OCI-LY1 (cell line): ENCODE measurements around the gene TBL1X.

Experiments
- H2AFZ ChIP-seq: fragments of 200-600 bp; sonication (generic), shearing (Covaris generic); 2 replicates; pipeline ENCODE4 v1.6.0; 2014; ENCODE audit warnings: antibody characterized with exemption, mild to moderate bottlenecking, low read length
- H3F3A ChIP-seq: fragments of 200-600 bp; sonication (generic), shearing (Covaris generic); 2 replicates; pipeline ENCODE4 v1.6.0; 2014; ENCODE audit warnings: mild to moderate bottlenecking, antibody characterized with exemption, low read length, moderate library complexity; ENCODE audit not compliant: insufficient read depth
- H3K27ac ChIP-seq: fragments of 200-600 bp; sonication (generic); 2 replicates; pipeline ENCODE4 v1.5.1; 2014; ENCODE audit warnings: low read length, mixed run types, mild to moderate bottlenecking, low read depth; ENCODE audit not compliant: poor library complexity, severe bottlenecking
- H3K27me3 ChIP-seq: fragments of 200-600 bp; sonication (generic); 2 replicates; pipeline ENCODE4 v1.6.0; 2014; ENCODE audit warnings: antibody characterized with exemption, mild to moderate bottlenecking, low read length, moderate library complexity; ENCODE audit not compliant: insufficient read depth
- H3K36me3 ChIP-seq: fragments of 200-600 bp; sonication (generic); 2 replicates; pipeline ENCODE4 v1.6.1; 2014; ENCODE audit warnings: mild to moderate bottlenecking, antibody characterized with exemption, low read length, moderate library complexity, mixed read lengths; ENCODE audit not compliant: insufficient read depth
- H3K4me1 ChIP-seq: fragments of 200-600 bp; sonication (generic); 2 replicates; pipeline ENCODE4 v1.5.1; 2014; ENCODE audit warnings: mild to moderate bottlenecking, low read length, moderate library complexity; ENCODE audit not compliant: insufficient read depth, severe bottlenecking
- H3K4me2 ChIP-seq: fragments of 200-600 bp; sonication (generic), shearing (Covaris generic); 2 replicates; pipeline ENCODE4 v1.6.1; 2014; ENCODE audit warnings: low read length
- H3K4me3 ChIP-seq: fragments of 200-600 bp; sonication (generic); 2 replicates; pipeline ENCODE4 v1.5.1; 2014; ENCODE audit warnings: low read length, low read depth, mild to moderate bottlenecking, mixed read lengths; ENCODE audit not compliant: poor library complexity, severe bottlenecking
- H3K79me2 ChIP-seq: fragments of 200-600 bp; shearing (Covaris generic); 2 replicates; pipeline ENCODE4 v1.6.1; 2016; ENCODE audit warnings: mixed run types, low read length, mixed read lengths; ENCODE audit not compliant: insufficient read depth
- H3K9ac ChIP-seq: fragments of 200-600 bp; sonication (generic), shearing (Covaris generic); 2 replicates; pipeline ENCODE4 v1.6.1; 2014; ENCODE audit warnings: mild to moderate bottlenecking, low read length, mixed read lengths
- H3K9me2 ChIP-seq: fragments of 200-600 bp; sonication (generic), shearing (Covaris generic); 2 replicates; pipeline ENCODE4 v1.6.1; 2014; ENCODE audit warnings: low read depth, mild to moderate bottlenecking, low read length, mixed read lengths
- H3K9me3 ChIP-seq: fragments of 200-600 bp; shearing (Covaris generic); 2 replicates; pipeline ENCODE4 v1.6.1; 2014; ENCODE audit warnings: low read length, mixed read lengths
- H4K20me1 ChIP-seq: fragments of 200-600 bp; sonication (generic), shearing (Covaris generic); 2 replicates; pipeline ENCODE4 v1.6.0; 2016; ENCODE audit warnings: mild to moderate bottlenecking, low read length; ENCODE audit not compliant: insufficient read depth
- CTCF ChIP-seq: fragments of 200-600 bp; sonication (generic), shearing (Covaris generic); IDR thresholded peaks from 2 replicates; pipeline ENCODE4 v1.5.1; 2017; ENCODE audit warnings: mild to moderate bottlenecking, antibody characterized with exemption, low read length, moderate library complexity, mixed read lengths
- EZH2 ChIP-seq: fragments of 200-600 bp; sonication (generic), shearing (Covaris generic); IDR thresholded peaks from 2 replicates; pipeline ENCODE4 v1.8.0; 2017; ENCODE audit warnings: borderline replicate concordance, mixed run types, mild to moderate bottlenecking, antibody characterized with exemption, low read length, moderate library complexity, mixed read lengths

The TBL1X gene

GRCh38 chrX:9459186-9459748 lies 5.6 kb upstream of the TBL1X start:
- Histone ChIP-seq H3K9me3 (no peaks in the 10 kb centered on the region), H3K36me3 (no peaks in the 10 kb centered on the region), H3K27me3 (no peaks in the 10 kb centered on the region), H4K20me1 (no peaks in the 10 kb centered on the region), H3K4me1 (peaks cover 50% of the 10 kb centered on the region), H3K79me2 (no peaks in the 10 kb centered on the region), H3K9ac (no peak overlapping the region), H3K4me3 (no peak overlapping the region), H3K27ac (no peak overlapping the region), H3K9me2 (no peaks in the 10 kb centered on the region), H3K4me2 (no peak overlapping the region), H2AFZ (no peak overlapping the region), H3F3A (no peaks in the 10 kb centered on the region)
- TF ChIP-seq CTCF: no peak
- TF ChIP-seq EZH2: no peak

GRCh38 chrX:9461087-9461486 lies 3.8 kb upstream of the TBL1X start:
- Histone ChIP-seq H3K4me2 (no peak overlapping the region), H2AFZ (no peak overlapping the region), H3F3A (no peaks in the 10 kb centered on the region), H3K9me2 (no peaks in the 10 kb centered on the region), H3K4me3 (no peak overlapping the region), H3K36me3 (no peaks in the 10 kb centered on the region), H3K9me3 (no peaks in the 10 kb centered on the region), H3K4me1 (peaks cover 48% of the 10 kb centered on the region), H3K27ac (no peak overlapping the region), H3K27me3 (no peaks in the 10 kb centered on the region), H3K79me2 (no peaks in the 10 kb centered on the region), H3K9ac (no peak overlapping the region), H4K20me1 (no peaks in the 10 kb centered on the region)
- no peak for TF ChIP-seq CTCF
- TF ChIP-seq EZH2: no peak

- H3K79me2 ChIP-seq: peaks cover 13% of the 10 kb centered on the region
- H3K27ac ChIP-seq: peak overlapping the region; percentile 99
- peaks cover 49% of the 10 kb centered on the region for H3K4me1 ChIP-seq
- no peak for TF ChIP-seq EZH2
- no peak for TF ChIP-seq CTCF
- peak overlapping the region; percentile 97 for H3K4me2 ChIP-seq
- no peaks in the 10 kb centered on the region for H3K27me3 ChIP-seq
- H4K20me1 ChIP-seq: no peaks in the 10 kb centered on the region
- peak overlapping the region; percentile 80 for H3K4me3 ChIP-seq
- H3K9me2 ChIP-seq: no peaks in the 10 kb centered on the region
- no peaks in the 10 kb centered on the region for H3F3A ChIP-seq
- H3K36me3 ChIP-seq: peaks cover 4% of the 10 kb centered on the region; the same call in 1 of the 2 replicates
- peak overlapping the region; percentile 37; the same call in 1 of the 2 replicates for H3K9ac ChIP-seq
- H2AFZ ChIP-seq: no peak overlapping the region
- no peaks in the 10 kb centered on the region for H3K9me3 ChIP-seq
Measured at GRCh38 chrX:9462456-9462855, 2.4 kb upstream of the TBL1X start.
